ENCODE measurements around the gene DUSP9. TPM values are rescaled to one million over a fixed set of nuclear protein-coding genes. Genes with fewer than 3 reads are reported as not detected.

The DUSP9 gene
- total RNA-seq, 1 experiment from 2014 or later, result 0.92 TPM

GRCh38 chrX:153684467-153685155 is 37.6 kb downstream of the DUSP9 start:
- no peaks in the 10 kb centered on the region for H3K9me3 ChIP-seq (ENCODE audit: low read depth, low read length, poor library complexity, severe bottlenecking)
- no peaks in the 10 kb centered on the region for H3K27me3 ChIP-seq (replicated peaks; ENCODE audit: insufficient read depth, low read depth, low read length, poor library complexity)
- intact Hi-C loops (cut with micrococcal nuclease; ENCODE audit: unreplicated experiment), result no loop called here
- no peak overlapping the region for H3K27ac ChIP-seq (ENCODE audit: low read depth, low read length, poor library complexity, severe bottlenecking)
- no peak overlapping the region for H3K4me3 ChIP-seq (ENCODE audit: low read depth, low read length, poor library complexity, severe bottlenecking)
- ChIA-PET POLR2A (ENCODE audit: low non-redundant PET) (no interaction called here), CTCF (interaction anchor here (0.6 kb wide), 1 partner anchor 22 kb away, joined by 6 read pairs; no protein-coding TSS in a partner anchor)
- H3K36me3 ChIP-seq (ENCODE audit: insufficient read depth, low read length, poor library complexity, severe bottlenecking), result no peaks in the 10 kb centered on the region
- peaks cover 5% of the 10 kb centered on the region for H3K4me1 ChIP-seq (ENCODE audit: insufficient read depth, low read length, poor library complexity, severe bottlenecking)
- no peak for DNase-seq (ENCODE audit: low spot score)
- no TSS peak for BruUV-seq (replicated peaks)
- TF ChIP-seq CTCF (conservative IDR thresholded peaks at IDR 0.05; ENCODE audit: low read depth, low read length) (no peak), EZH2 (IDR thresholded peaks at IDR 0.05; ENCODE audit: borderline replicate concordance, low read depth, low read length, poor library complexity, severe bottlenecking) (no peak)

DNA sequence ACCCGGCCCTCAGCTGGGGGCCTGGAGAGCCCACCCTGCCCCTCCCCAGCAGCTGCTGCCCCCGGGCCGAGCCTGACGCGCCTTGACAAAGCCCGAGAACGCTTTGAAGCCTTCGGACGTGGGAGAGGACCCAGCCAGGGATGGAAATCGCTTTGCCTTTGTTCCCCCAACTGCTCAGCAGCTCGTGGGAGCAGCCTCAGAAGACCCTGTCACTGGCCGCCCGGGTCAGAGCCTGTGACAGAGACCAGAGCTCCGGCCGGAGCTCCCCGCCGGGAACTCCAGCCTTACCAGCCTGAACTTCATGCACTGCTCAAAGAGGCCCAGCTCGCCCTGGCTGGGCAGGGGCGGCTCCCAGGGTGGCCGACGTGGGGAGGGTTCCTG is 38.1 kb downstream of the DUSP9 start:
- intact Hi-C loops (cut with micrococcal nuclease; ENCODE audit: unreplicated experiment), result no loop called here
- H3K4me3 ChIP-seq (ENCODE audit: low read depth, low read length, poor library complexity, severe bottlenecking), result no peak overlapping the region
- no TSS peak for BruUV-seq (replicated peaks)

DNA sequence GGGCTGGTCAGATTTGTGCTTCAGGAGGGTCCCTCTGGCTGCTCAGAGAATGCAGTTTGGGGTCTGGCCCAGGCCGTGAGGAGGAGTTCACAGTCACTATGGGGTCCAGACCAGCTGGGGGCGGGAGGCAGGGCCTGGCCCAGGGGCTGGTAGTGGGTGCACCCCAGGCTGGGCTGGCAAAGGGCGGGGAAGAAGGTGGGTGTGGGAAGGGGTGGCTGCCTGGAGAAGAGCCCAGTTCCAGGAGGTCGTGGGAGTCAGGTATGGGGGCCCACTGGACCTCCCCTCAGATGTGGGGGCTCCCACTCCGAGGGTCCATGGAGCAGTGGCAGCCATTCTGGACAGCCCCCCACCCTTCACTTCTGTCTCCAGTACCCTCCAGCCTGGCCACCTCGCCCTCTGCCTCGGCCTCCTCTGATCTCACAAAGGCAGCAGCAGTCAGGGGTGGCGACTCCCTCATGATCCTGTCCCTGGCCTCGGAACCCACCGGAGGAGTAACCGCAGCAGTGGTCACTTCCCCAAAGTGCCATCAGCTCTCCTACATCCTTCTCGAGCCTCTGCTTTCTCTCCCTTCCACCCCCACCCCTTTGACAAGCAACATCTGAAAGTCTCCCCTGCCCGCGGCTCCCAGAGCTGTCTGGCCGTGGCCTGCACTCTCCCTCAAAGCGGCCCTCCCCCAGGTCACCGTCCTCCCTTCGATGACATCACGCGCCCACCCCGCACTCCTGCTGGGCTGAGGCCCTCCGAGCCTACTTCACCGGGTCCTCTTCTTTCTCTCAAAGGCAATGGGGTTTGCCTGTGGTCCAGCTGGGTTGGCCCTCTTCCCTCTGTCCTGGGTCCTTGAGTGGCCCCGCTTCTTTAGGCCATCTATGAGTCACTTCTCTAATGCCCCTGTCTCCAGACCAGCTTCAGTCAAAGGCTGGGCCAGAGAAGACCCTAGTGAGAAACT is 39.0 kb downstream of the DUSP9 start:
- ChIA-PET POLR2A (ENCODE audit: low non-redundant PET) (no interaction called here), CTCF (no interaction called here)
- Histone ChIP-seq H3K4me1 (ENCODE audit: insufficient read depth, low read length, poor library complexity, severe bottlenecking) (peaks cover 5% of the 10 kb centered on the region), H3K4me3 (ENCODE audit: low read depth, low read length, poor library complexity, severe bottlenecking) (no peak overlapping the region), H3K9me3 (ENCODE audit: low read depth, low read length, poor library complexity, severe bottlenecking) (no peaks in the 10 kb centered on the region), H3K27ac (ENCODE audit: low read depth, low read length, poor library complexity, severe bottlenecking) (no peak overlapping the region), H3K27me3 (replicated peaks; ENCODE audit: insufficient read depth, low read depth, low read length, poor library complexity) (no peaks in the 10 kb centered on the region), H3K36me3 (ENCODE audit: insufficient read depth, low read length, poor library complexity, severe bottlenecking) (no peaks in the 10 kb centered on the region)
- DNase-seq (ENCODE audit: low spot score), result no peak
- no TSS peak for BruUV-seq (replicated peaks)
- intact Hi-C loops (cut with micrococcal nuclease; ENCODE audit: unreplicated experiment), result no loop called here
- TF ChIP-seq CTCF (conservative IDR thresholded peaks at IDR 0.05; ENCODE audit: low read depth, low read length), result no peak
- TF ChIP-seq EZH2 (IDR thresholded peaks at IDR 0.05; ENCODE audit: borderline replicate concordance, low read depth, low read length, poor library complexity, severe bottlenecking), result no peak

More for the DNA sequence above, 38.1 kb downstream of the DUSP9 start:
- Histone ChIP-seq H3K27ac (ENCODE audit: low read depth, low read length, poor library complexity, severe bottlenecking) (no peak overlapping the region), H3K9me3 (ENCODE audit: low read depth, low read length, poor library complexity, severe bottlenecking) (no peaks in the 10 kb centered on the region), H3K36me3 (ENCODE audit: insufficient read depth, low read length, poor library complexity, severe bottlenecking) (no peaks in the 10 kb centered on the region), H3K4me1 (ENCODE audit: insufficient read depth, low read length, poor library complexity, severe bottlenecking) (peaks cover 5% of the 10 kb centered on the region), H3K27me3 (replicated peaks; ENCODE audit: insufficient read depth, low read depth, low read length, poor library complexity) (no peaks in the 10 kb centered on the region)
- CTCF ChIA-PET, result no interaction called here
- no peak for TF ChIP-seq CTCF (conservative IDR thresholded peaks at IDR 0.05; ENCODE audit: low read depth, low read length)
- no peak for TF ChIP-seq EZH2 (IDR thresholded peaks at IDR 0.05; ENCODE audit: borderline replicate concordance, low read depth, low read length, poor library complexity, severe bottlenecking)
- DNase-seq (ENCODE audit: low spot score), result no peak
- POLR2A ChIA-PET (ENCODE audit: low non-redundant PET), result no interaction called here

Data from A673 (cell line).